Measurements from ENCODE around the gene UCMA.

UCMA gene

GRCh38 chr10:13222151-13222550 is 12.0 kb downstream of the UCMA start:
- Histone ChIP-seq H3K9ac (ENCODE audit: low read depth in 1 of 2, low read length in 2 of 2) (no peak overlapping the region), H3K27me3 (ENCODE audit: control insufficient read depth in 1 of 2, insufficient read depth in 2 of 2, low read length in 2 of 2) (no peaks in the 10 kb centered on the region), H3K4me3 (ENCODE audit: low read depth in 1 of 2, low read length in 2 of 2) (no peak overlapping the region), H3K4me1 (ENCODE audit: control insufficient read depth in 1 of 2, insufficient read depth in 2 of 2, low read length in 2 of 2) (no peaks in the 10 kb centered on the region), H3K9me3 (ENCODE audit: control insufficient read depth in 1 of 2, low read length in 2 of 2) (no peaks in the 10 kb centered on the region), H3K27ac (ENCODE audit: low read depth, low read length) (no peak overlapping the region), H3K36me3 (ENCODE audit: control insufficient read depth in 1 of 2, insufficient read depth in 2 of 2, low read length in 2 of 2) (no peaks in the 10 kb centered on the region)

- H3K27me3 ChIP-seq (ENCODE audit: control insufficient read depth in 1 of 2, insufficient read depth in 2 of 2, low read length in 2 of 2), result no peaks in the 10 kb centered on the region
- no peaks in the 10 kb centered on the region for H3K36me3 ChIP-seq (ENCODE audit: control insufficient read depth in 1 of 2, insufficient read depth in 2 of 2, low read length in 2 of 2)
- no peaks in the 10 kb centered on the region for H3K4me1 ChIP-seq (ENCODE audit: control insufficient read depth in 1 of 2, insufficient read depth in 2 of 2, low read length in 2 of 2)
- no peaks in the 10 kb centered on the region for H3K9me3 ChIP-seq (ENCODE audit: control insufficient read depth in 1 of 2, low read length in 2 of 2)
- no peak overlapping the region for H3K9ac ChIP-seq (ENCODE audit: low read depth in 1 of 2, low read length in 2 of 2)
- no peak overlapping the region for H3K4me3 ChIP-seq (ENCODE audit: low read depth in 1 of 2, low read length in 2 of 2)
- no peak overlapping the region for H3K27ac ChIP-seq (ENCODE audit: low read depth, low read length)
These were observed 12.6 kb downstream of the UCMA start for GRCh38 chr10:13221572-13221971.

- Histone ChIP-seq H3K4me3 (ENCODE audit: low read depth in 1 of 2, low read length in 2 of 2) (no peak overlapping the region), H3K27ac (ENCODE audit: low read depth, low read length) (no peak overlapping the region), H3K27me3 (ENCODE audit: control insufficient read depth in 1 of 2, insufficient read depth in 2 of 2, low read length in 2 of 2) (no peaks in the 10 kb centered on the region), H3K9me3 (ENCODE audit: control insufficient read depth in 1 of 2, low read length in 2 of 2) (no peaks in the 10 kb centered on the region), H3K9ac (ENCODE audit: low read depth in 1 of 2, low read length in 2 of 2) (no peak overlapping the region), H3K36me3 (ENCODE audit: control insufficient read depth in 1 of 2, insufficient read depth in 2 of 2, low read length in 2 of 2) (no peaks in the 10 kb centered on the region), H3K4me1 (ENCODE audit: control insufficient read depth in 1 of 2, insufficient read depth in 2 of 2, low read length in 2 of 2) (no peaks in the 10 kb centered on the region)
These were observed 14.2 kb downstream of the UCMA start for GRCh38 chr10:13219685-13220670.

GRCh38 chr10:13218878-13219277 is 15.3 kb downstream of the UCMA start:
- Histone ChIP-seq H3K9ac (ENCODE audit: low read depth in 1 of 2, low read length in 2 of 2) (no peak overlapping the region), H3K4me1 (ENCODE audit: control insufficient read depth in 1 of 2, insufficient read depth in 2 of 2, low read length in 2 of 2) (no peaks in the 10 kb centered on the region), H3K9me3 (ENCODE audit: control insufficient read depth in 1 of 2, low read length in 2 of 2) (no peaks in the 10 kb centered on the region), H3K27ac (ENCODE audit: low read depth, low read length) (no peak overlapping the region), H3K36me3 (ENCODE audit: control insufficient read depth in 1 of 2, insufficient read depth in 2 of 2, low read length in 2 of 2) (no peaks in the 10 kb centered on the region), H3K4me3 (ENCODE audit: low read depth in 1 of 2, low read length in 2 of 2) (no peak overlapping the region), H3K27me3 (ENCODE audit: control insufficient read depth in 1 of 2, insufficient read depth in 2 of 2, low read length in 2 of 2) (no peaks in the 10 kb centered on the region)

- Histone ChIP-seq H3K9ac (ENCODE audit: low read depth in 1 of 2, low read length in 2 of 2) (no peak overlapping the region), H3K36me3 (ENCODE audit: control insufficient read depth in 1 of 2, insufficient read depth in 2 of 2, low read length in 2 of 2) (peaks cover 0 to 3% of the 10 kb centered on the region in 2 donors), H3K4me1 (ENCODE audit: control insufficient read depth in 1 of 2, insufficient read depth in 2 of 2, low read length in 2 of 2) (no peaks in the 10 kb centered on the region), H3K9me3 (ENCODE audit: control insufficient read depth in 1 of 2, low read length in 2 of 2) (no peaks in the 10 kb centered on the region), H3K27ac (ENCODE audit: low read depth, low read length) (no peak overlapping the region), H3K4me3 (ENCODE audit: low read depth in 1 of 2, low read length in 2 of 2) (no peak overlapping the region), H3K27me3 (ENCODE audit: control insufficient read depth in 1 of 2, insufficient read depth in 2 of 2, low read length in 2 of 2) (no peaks in the 10 kb centered on the region)
These were observed 21.0 kb downstream of the UCMA start for GRCh38 chr10:13213163-13213562.

- H3K27me3 ChIP-seq (ENCODE audit: control insufficient read depth in 1 of 2, insufficient read depth in 2 of 2, low read length in 2 of 2), result no peaks in the 10 kb centered on the region
- H3K27ac ChIP-seq (ENCODE audit: low read depth, low read length), result no peak overlapping the region
- no peak overlapping the region for H3K9ac ChIP-seq (ENCODE audit: low read depth in 1 of 2, low read length in 2 of 2)
- peaks cover 0 to 11% of the 10 kb centered on the region in 2 donors for H3K36me3 ChIP-seq (ENCODE audit: control insufficient read depth in 1 of 2, insufficient read depth in 2 of 2, low read length in 2 of 2)
- H3K9me3 ChIP-seq (ENCODE audit: control insufficient read depth in 1 of 2, low read length in 2 of 2), result no peaks in the 10 kb centered on the region
- H3K4me1 ChIP-seq (ENCODE audit: control insufficient read depth in 1 of 2, insufficient read depth in 2 of 2, low read length in 2 of 2), result no peaks in the 10 kb centered on the region
- H3K4me3 ChIP-seq (ENCODE audit: low read depth in 1 of 2, low read length in 2 of 2), result no peak overlapping the region
These were observed 27.4 kb downstream of the UCMA start for GRCh38 chr10:13206546-13207443.

- Histone ChIP-seq H3K27ac (ENCODE audit: low read depth, low read length) (no peak overlapping the region), H3K4me1 (ENCODE audit: control insufficient read depth in 1 of 2, insufficient read depth in 2 of 2, low read length in 2 of 2) (no peaks in the 10 kb centered on the region), H3K36me3 (ENCODE audit: control insufficient read depth in 1 of 2, insufficient read depth in 2 of 2, low read length in 2 of 2) (peaks cover 0 to 15% of the 10 kb centered on the region in 2 donors), H3K9ac (ENCODE audit: low read depth in 1 of 2, low read length in 2 of 2) (no peak overlapping the region), H3K4me3 (ENCODE audit: low read depth in 1 of 2, low read length in 2 of 2) (no peak overlapping the region), H3K27me3 (ENCODE audit: control insufficient read depth in 1 of 2, insufficient read depth in 2 of 2, low read length in 2 of 2) (no peaks in the 10 kb centered on the region), H3K9me3 (ENCODE audit: control insufficient read depth in 1 of 2, low read length in 2 of 2) (no peaks in the 10 kb centered on the region)
These were observed 28.1 kb downstream of the UCMA start for GRCh38 chr10:13206091-13206490.

- no peak overlapping the region for H3K9ac ChIP-seq (ENCODE audit: low read depth in 1 of 2, low read length in 2 of 2)
- no peaks in the 10 kb centered on the region for H3K9me3 ChIP-seq (ENCODE audit: control insufficient read depth in 1 of 2, low read length in 2 of 2)
- peaks cover 0 to 20% of the 10 kb centered on the region in 2 donors for H3K36me3 ChIP-seq (ENCODE audit: control insufficient read depth in 1 of 2, insufficient read depth in 2 of 2, low read length in 2 of 2)
- H3K4me3 ChIP-seq (ENCODE audit: low read depth in 1 of 2, low read length in 2 of 2), result no peak overlapping the region
- H3K27me3 ChIP-seq (ENCODE audit: control insufficient read depth in 1 of 2, insufficient read depth in 2 of 2, low read length in 2 of 2), result no peaks in the 10 kb centered on the region
- H3K27ac ChIP-seq (ENCODE audit: low read depth, low read length), result no peak overlapping the region
- no peaks in the 10 kb centered on the region for H3K4me1 ChIP-seq (ENCODE audit: control insufficient read depth in 1 of 2, insufficient read depth in 2 of 2, low read length in 2 of 2)
These were observed 33.0 kb downstream of the UCMA start for GRCh38 chr10:13201132-13201531.

GRCh38 chr10:13195016-13195415 is 39.2 kb downstream of the UCMA start:
- Histone ChIP-seq H3K9ac (ENCODE audit: low read depth in 1 of 2, low read length in 2 of 2) (no peak overlapping the region), H3K27me3 (ENCODE audit: control insufficient read depth in 1 of 2, insufficient read depth in 2 of 2, low read length in 2 of 2) (no peaks in the 10 kb centered on the region), H3K4me3 (ENCODE audit: low read depth in 1 of 2, low read length in 2 of 2) (no peak overlapping the region), H3K4me1 (ENCODE audit: control insufficient read depth in 1 of 2, insufficient read depth in 2 of 2, low read length in 2 of 2) (no peaks in the 10 kb centered on the region), H3K9me3 (ENCODE audit: control insufficient read depth in 1 of 2, low read length in 2 of 2) (no peaks in the 10 kb centered on the region), H3K27ac (ENCODE audit: low read depth, low read length) (no peak overlapping the region), H3K36me3 (ENCODE audit: control insufficient read depth in 1 of 2, insufficient read depth in 2 of 2, low read length in 2 of 2) (peaks cover 0 to 5% of the 10 kb centered on the region in 2 donors)

GRCh38 chr10:13193637-13194036 is 40.5 kb downstream of the UCMA start:
- Histone ChIP-seq H3K4me1 (ENCODE audit: control insufficient read depth in 1 of 2, insufficient read depth in 2 of 2, low read length in 2 of 2) (no peaks in the 10 kb centered on the region), H3K27me3 (ENCODE audit: control insufficient read depth in 1 of 2, insufficient read depth in 2 of 2, low read length in 2 of 2) (no peaks in the 10 kb centered on the region), H3K36me3 (ENCODE audit: control insufficient read depth in 1 of 2, insufficient read depth in 2 of 2, low read length in 2 of 2) (peaks cover 0 to 1% of the 10 kb centered on the region in 2 donors), H3K27ac (ENCODE audit: low read depth, low read length) (no peak overlapping the region), H3K9ac (ENCODE audit: low read depth in 1 of 2, low read length in 2 of 2) (no peak overlapping the region), H3K9me3 (ENCODE audit: control insufficient read depth in 1 of 2, low read length in 2 of 2) (no peaks in the 10 kb centered on the region), H3K4me3 (ENCODE audit: low read depth in 1 of 2, low read length in 2 of 2) (no peak overlapping the region)
